GM21786 (cell line): ENCODE measurements around the gene IFI44.

Experiments
- ATAC-seq: cut with Tn5 transposase; IDR thresholded peaks from one replicate; pipeline ENCODE4 v1.9.1; 2021; ENCODE audit not compliant: unreplicated experiment

IFI44 gene

DNA sequence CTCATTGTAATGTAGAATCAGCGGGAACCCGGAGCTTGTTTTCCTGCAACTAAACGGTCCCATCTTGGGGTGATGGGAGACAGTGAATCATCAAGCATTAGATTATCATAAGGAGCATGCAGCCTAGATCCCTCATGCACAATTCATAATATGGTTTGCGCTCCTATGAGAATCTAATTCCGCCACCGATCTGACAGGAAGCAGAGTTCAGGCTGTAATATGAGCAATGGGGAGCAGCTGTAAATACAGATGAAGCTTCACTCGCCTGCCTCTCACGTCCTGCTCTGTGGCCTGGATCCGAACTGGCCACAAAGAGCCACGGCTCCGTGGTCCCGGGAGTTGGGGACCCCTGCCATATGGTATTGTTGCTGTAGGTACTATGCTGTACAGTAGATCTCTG, 1.6 kb downstream of the IFI44 start:
- ATAC-seq: peak; percentile 30

DNA sequence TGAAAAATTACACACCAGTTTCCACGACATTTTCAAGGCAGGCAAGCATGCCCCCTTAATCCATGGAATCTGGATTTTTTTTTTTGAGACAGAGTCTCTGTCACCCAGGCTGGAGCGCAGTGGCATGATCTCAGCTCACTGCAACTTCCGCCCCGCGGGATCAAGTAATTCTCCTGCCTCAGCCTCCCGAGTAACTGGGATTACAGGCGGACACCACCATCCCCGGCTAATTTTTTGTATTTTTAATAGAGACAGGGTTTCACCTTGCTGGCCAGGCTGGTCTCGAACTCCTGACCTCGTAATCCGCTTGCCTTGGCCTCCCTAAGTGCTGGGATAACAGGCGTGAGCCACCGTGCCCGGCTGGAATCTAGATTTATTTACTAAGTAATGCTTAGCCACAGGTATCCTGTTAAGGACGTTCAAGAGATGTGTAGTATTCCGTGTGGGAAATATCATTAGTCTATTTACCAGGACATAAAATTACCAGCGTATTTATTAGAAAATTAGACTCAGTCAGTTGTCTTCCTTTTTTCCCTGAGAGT, 2.5 kb downstream of the IFI44 start:
- no peak for ATAC-seq

- ATAC-seq: no peak
Observed at GRCh38 chr1:78658901-78659300, 9.3 kb downstream of the IFI44 start.

- ATAC-seq: no peak
Observed at GRCh38 chr1:78663923-78664322, 14.3 kb downstream of the IFI44 start.

DNA sequence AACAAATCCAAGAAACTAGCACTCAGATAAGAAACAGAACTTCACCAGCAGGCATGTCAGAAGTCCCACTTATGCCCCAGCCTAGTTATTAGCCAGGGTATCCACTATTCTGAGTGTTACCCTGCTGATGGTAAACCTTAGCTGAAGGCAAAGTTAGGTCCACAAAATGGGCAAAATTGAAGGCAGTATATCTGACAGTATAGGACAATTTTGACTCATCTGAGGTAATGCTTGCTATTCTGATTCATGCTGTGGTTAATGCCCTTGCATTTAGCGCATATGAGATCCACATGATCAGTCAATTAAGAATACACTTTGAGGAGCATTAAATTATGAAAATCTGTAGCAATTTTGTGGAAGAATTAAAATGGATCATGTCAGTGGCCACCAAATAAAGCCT, 15.1 kb downstream of the IFI44 start:
- no peak for ATAC-seq

GRCh38 chr1:78665809-78666208, 16.2 kb downstream of the IFI44 start:
- no peak for ATAC-seq

DNA sequence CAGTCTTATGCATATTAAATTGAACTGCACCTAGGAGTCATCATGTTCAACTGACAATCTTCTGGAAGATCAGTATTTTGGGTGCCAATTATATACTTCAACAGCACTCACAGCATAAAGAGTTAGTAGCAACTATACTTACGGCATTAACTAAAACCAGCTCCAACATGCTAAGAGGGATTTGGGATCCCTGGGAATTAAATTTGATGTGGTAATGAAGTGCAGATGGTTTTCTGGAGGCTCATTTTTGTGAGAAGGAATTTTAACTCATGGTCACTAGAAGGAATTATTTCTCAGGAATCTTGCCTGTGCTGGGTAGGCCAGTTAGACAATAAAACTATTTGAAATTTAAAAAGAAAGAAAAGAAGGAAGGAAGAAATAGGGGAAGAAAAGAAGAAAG, 18.3 kb downstream of the IFI44 start:
- ATAC-seq: no peak

DNA sequence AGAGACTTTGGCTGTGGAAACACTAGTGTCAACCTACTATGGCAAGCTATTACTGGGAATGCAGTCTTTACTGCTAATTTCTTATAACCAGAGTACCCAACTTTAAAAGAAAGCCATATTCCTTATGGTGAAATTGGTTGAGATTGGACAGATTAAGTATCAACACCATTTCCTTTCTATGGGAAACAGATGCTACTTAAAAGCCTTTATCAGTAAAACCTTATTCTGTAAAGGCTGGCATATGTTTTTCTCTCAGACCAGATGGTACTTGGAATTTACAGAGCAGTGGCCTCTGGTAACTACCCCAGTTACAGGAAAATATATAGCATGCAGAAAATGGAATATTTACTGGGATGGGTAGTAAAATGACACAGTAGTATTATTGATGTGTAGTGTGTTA, 18.8 kb downstream of the IFI44 start:
- ATAC-seq: no peak

GRCh38 chr1:78672428-78672827, 22.8 kb downstream of the IFI44 start:
- no peak for ATAC-seq

- ATAC-seq: no peak
Observed at GRCh38 chr1:78673120-78673519, 23.5 kb downstream of the IFI44 start.

- no peak for ATAC-seq
Observed at GRCh38 chr1:78676347-78676982, 26.8 kb downstream of the IFI44 start.

DNA sequence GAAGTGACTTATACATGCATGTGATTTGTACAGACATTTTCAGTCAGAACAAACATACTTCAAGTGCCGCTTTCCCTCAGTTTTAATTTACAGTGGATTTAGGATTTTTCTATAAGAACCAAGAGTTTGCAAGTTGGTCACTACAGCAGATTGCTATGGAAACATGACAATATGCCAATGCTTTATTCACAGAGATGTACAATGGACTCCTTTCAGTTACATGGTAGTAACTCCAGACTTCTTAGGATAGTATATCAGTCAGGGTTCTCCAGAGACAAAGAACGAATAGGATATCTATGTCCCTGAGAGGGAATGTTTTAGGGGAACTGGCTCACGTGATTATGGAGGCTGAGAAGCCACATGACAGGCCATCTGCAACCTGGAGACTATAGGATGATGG, 27.4 kb downstream of the IFI44 start:
- no peak for ATAC-seq

- no peak for ATAC-seq
Observed at GRCh38 chr1:78677788-78678187, 28.2 kb downstream of the IFI44 start.

- peak; percentile 84 for ATAC-seq
Observed at GRCh38 chr1:78678324-78678723, 28.7 kb downstream of the IFI44 start.

DNA sequence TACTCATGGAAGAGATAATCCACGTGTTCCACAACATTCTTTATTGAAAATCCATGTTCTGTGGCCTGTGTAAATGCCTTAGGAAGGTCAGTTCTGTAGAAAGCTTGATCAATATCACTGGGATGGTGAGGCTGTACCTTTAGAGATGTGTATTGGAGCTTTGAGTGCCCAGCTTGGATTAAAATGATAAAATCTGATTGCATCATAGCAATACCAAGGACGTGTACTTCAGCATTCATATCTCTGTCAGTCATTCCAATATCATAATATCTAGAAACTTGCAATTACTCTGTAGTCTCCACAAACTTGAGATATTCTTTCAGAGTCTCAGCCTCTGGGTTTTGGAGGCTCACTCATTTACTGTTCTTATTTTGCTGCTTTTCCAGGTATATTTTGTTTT, 31.6 kb downstream of the IFI44 start:
- ATAC-seq: no peak

GRCh38 chr1:78682496-78682895, 32.9 kb downstream of the IFI44 start:
- ATAC-seq: no peak

DNA sequence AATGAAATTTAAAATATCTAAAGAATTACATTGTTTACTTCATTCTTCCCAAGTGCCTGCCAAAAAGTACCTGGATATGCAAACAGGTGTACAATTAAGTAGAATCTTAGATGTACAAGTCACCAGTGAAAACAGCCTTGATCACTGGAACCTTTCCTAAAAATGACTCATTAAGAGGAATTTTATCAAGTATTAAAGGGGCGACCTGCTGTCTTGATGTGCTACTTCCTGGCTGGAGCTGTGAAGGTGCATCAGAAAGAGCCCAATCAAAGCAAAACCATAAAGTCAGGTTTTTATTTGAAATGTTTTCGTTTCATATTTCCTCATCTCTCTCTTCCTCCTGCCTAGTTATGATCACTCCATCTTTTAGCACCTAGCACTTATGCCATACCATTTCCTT, 33.4 kb downstream of the IFI44 start:
- no peak for ATAC-seq

DNA sequence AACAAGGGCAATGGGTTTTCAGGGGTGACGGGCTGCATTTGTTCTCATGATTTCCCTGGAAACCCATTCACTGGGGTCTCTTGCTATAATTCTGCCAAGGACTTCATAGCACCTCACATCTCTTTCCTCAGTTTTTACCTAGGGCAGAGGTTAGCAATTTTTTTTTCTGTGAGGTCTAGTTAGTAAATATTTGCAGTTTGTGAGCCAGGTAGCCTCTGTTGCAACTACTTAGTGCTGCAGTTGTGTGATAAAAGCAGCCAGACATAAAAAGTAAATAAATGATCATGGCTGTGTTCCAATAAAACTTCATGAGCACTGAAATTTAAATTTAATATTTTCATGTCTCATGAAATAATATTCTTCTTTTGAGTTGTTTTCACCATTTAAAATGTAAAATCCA, 37.7 kb downstream of the IFI44 start:
- no peak for ATAC-seq

DNA sequence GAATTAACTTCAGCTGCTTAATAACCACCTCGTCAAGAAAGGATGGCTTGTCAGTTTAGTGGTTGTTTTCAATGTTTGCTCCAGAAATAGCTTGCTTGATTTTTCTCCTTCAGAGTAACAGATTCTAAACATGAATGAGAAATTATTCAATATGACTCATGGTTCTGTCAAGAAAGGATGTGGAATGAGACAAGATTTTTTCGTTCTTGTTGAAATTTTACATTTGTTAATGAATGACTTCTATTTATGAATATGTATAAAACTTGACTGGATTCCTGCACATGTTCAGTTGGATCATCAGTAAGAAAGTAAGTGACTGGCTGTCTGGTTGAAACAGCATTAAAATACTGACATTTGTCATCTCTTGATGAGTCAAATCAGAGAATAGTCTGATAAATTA, 38.3 kb downstream of the IFI44 start:
- no peak for ATAC-seq

DNA sequence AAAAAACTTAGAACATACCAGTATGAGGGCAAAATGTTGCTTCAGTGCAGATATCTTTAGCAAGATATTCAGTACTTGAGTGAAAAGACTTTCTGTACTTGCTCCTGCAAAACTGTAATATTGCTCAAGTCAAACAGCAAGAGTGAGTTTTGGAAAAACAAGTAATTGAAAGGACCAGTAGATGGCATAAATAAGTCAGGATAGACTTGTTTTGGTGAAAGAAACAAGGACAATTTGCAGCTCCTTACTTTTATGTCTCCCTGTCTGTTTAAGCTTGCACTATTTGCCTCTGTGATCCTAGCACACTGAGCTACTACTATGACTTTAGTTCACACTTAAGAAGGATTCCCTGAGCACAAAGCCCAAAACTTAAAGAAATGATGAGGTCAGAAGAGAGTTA, 39.1 kb downstream of the IFI44 start:
- no peak for ATAC-seq

GRCh38 chr1:78690516-78690915, 40.9 kb downstream of the IFI44 start:
- no peak for ATAC-seq

- no peak for ATAC-seq
Observed at GRCh38 chr1:78691995-78692747, 42.5 kb downstream of the IFI44 start.

- ATAC-seq: no peak
Observed at GRCh38 chr1:78699813-78700212, 50.2 kb downstream of the IFI44 start.
